Measurements from ENCODE around the gene KDM2A.

The KDM2A gene

DNA sequence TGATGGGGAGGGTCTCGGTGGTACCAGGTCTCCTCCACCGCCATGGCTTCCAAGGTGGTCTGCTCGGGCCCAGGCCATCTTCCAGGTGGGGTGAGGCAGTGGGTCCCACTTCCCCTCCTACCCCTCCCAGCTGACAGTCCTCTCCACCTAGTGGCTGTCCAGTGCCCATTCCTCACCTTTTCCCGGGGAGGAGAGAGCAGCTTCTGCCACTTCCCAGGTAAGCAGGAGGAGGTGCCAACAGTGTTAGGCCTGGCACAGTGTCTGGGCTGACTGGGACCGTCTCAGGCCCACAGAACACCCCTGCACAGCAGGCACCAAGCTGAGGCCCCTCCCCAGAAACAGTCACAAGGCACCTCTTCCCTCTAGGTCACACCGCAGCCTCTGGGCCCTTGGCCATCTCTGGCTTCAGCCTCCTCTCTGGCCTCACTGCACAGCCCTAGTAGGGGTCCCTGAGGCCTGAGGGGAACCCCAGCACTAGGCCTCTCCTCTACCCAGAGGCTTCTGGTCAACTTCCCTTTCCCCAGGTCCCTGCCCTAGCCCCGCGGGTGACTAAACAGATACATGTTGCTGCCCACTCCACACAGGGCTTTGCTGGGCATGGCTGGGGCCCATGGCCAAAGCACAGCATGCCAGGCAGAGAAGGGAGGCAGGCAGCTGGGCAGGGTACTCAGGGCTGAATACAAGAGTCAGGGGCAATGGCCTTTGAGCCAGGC, 167.7 kb downstream of the KDM2A start:
- no peak for DNase-seq (ENCODE audit: low read depth)

DNA sequence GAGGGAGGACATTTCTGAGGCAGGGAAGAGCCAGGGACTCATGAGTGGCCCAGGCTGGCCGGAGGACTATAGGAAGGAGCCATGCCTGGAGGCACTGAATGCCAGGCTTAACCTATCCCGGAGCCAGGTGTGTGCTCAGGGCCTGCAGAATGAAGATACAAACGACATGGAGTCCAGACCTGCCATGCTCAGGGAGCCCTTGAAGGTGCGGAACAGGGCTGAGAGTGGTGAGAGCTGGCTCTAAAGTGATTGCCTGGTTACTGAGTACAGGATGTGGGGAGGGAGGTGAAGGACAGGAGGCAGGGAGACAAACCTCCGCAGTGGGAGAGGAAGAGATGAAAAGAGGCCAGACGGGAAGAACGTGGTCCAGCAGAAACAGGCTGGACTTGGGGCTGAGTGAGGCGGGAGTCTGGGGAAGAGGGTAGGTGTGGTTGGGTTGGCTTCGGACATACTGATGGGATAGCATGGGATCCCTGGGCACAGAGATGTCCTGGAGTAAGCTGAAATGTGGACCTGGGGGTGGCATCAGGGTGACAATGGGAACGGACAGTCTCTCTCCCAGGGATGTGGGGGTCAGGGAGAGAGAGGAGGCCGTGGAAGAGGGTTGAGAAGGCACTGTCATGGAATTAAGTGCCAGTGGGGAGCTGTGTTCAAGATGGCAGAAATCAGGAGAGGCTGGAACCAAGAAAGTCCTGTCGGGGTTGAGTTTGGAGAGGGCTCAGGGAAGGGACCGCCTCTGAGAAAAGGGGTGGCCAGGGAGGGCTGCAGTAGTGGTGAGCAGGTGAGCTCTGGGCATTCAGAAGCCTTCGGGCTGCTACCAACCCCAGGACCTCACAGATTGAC, 168.5 kb downstream of the KDM2A start:
- DNase-seq (ENCODE audit: low read depth) = no peak

DNA sequence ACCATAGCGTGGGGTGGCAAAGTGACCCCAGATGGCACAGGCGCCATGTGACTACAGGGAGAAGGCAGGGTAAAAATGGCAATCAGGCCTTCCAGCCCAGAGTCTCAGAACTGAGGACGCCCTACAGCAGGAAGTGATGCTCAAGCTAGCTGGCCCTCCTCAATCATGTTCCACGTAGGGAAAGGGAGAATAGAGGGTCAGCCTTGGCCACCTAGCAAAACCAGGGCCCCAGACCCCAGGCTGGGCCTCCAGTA, 169.1 kb downstream of the KDM2A start:
- no peak for DNase-seq (ENCODE audit: low read depth)

DNA sequence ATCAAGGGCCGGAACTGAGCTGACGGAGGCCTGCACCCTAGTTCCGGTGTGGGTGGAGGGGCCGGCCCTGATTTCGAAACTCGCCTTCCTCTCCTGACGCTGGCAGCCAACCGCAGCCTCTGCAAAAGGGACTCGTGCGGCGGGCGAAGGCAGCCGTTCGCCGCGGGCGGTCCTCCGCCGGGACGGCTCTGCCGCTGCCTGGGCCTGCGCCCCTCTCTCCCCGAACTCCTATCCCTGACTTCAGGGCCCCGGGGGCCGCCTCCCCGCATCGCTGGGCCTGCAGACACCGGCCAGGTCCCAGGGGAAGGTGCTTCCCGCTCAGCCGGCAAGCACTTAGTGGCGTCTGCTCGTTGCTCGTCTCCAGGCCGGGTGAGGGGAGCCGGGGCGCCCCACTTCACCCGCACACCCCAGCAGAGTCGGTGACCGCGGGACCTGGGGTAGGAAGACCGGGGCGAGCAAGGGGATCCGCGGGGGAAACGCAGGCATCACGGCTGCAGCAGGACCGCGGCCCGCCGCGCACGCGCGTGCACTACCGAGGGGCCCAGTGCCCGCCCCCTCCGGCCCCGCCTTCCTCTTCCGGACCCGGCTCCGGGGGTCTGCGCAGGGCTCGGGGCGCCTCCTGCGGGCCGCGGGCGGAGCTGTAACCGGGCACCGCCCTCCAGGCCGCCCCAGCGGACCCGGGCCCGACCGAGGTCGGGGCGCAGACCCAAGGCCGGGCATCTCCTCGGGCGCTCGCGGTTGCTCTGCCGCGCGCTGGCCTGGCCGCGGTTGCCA, 169.6 kb downstream of the KDM2A start:
- DNase-seq (ENCODE audit: low read depth) = peak; percentile 74

DNA sequence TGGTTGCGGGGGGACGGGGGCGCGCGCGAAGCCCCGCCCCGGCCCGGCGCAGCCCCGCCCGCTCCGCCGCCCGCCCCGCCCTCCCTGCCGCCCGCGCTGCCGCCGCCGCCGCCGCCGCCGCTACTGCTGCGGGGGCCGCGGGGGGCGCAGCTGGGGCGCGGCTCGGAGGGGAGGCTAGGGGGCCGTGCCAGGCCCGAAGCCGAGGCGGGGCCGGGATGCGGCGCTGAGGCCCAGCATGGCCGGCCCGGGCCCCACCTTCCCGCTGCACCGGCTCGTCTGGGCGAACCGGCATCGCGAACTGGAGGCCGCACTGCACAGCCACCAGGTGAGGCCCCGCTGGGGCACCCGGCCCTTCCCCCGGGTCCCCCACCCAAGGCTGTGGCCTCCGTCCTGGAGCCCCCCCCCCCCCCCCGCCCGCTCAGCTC, 170.2 kb downstream of the KDM2A start, which contains the start of gene ANKRD13D:
Gene ANKRD13D (plus strand): TSS at position 78 of the 425 bp plus-strand sequence. CDS start 158 bp downstream, at position 236.
- no peak for DNase-seq (ENCODE audit: low read depth)

DNA sequence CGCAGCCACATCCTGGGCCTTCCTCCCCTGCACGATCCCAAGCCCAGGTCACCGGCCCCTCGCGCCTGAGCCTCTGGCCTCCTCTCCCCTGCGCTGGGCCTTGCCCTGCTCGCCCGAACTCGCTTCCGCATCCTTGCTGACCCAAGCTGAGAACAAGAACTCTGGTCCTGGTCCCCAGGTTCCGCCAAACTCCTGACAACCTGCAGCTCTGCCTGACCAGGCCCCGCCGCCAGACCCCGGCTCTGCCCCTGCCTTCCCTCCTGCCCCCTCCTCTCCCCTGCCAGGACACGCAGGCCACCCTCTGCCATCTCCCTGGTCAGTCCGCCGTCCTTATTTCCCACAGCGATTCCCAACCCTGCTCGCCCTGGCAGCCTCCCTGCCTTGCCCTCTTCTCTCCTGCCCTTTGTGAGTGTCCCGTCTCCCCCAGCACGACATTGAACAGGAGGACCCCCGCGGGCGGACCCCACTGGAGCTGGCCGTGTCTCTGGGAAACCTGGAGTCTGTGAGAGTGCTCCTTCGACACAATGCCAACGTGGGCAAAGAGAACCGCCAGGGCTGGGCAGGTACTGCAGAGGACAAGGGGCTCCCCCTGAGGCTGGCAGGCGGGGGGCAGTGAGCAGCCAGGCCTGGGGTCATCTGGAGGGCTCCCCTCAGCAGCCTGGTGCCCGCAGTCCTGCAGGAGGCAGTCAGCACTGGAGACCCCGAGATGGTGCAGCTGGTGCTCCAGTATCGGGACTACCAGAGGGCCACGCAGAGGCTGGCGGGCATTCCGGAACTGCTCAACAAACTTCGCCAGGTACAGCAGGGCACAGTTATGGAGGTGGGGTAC, 170.8 kb downstream of the KDM2A start:
- no peak for DNase-seq (ENCODE audit: low read depth)

DNA sequence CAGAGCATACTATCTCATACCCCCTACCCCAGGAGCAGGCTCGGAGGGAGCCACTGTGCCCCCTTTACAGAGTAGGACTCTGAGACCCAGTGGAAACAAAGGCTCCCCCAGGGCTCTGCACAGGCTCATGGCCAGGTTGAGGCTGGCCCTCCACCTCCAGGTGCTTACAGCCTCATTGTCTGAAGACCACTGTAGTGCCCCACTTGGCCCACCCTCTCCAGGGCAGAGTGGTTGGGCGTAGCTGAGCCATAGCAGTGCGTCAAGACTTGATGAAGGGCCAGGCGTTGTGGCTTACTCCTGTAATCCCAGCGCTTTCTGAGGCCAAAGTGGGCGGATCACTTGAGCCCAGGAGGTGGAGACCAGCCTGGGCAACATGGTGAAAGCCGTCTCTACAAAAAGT, 171.7 kb downstream of the KDM2A start:
- no peak for DNase-seq (ENCODE audit: low read depth)

DNA sequence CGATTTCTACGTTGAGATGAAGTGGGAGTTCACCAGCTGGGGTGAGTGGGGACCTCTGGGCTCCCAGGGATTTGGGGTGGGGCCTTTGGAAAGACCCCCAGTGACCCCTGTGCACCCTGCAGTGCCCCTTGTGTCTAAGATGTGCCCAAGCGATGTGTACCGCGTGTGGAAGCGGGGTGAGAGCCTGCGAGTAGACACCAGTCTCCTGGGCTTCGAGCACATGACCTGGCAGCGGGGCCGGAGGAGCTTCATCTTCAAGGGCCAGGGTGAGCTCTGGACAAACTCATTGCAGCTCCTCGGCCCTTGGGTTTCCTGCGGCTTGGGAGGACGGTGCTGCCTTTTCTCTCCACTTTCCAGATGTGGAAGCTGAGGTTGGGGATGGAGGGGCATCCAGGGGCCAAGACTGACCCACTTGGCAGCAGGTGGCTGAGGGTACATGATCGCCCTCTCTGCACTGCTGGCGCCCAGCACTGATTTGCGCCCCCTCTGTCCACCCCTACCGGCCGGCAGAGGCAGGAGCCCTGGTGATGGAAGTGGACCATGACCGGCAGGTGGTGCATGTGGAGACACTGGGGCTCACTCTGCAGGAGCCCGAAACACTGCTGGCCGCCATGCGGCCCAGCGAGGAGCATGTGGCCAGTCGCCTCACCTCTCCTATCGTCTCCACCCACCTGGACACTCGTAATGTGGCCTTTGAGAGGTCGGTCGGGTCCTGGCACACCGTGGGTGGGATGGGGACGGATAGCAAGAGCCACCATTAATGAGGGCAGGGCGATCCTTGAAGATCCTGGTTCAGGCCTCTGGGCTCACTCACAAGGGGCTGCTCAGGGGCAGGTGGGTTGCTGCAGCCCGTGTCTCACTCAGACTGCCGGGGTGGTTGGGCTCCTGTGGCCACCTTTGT, 172.7 kb downstream of the KDM2A start:
- DNase-seq (ENCODE audit: low read depth) = no peak

DNA sequence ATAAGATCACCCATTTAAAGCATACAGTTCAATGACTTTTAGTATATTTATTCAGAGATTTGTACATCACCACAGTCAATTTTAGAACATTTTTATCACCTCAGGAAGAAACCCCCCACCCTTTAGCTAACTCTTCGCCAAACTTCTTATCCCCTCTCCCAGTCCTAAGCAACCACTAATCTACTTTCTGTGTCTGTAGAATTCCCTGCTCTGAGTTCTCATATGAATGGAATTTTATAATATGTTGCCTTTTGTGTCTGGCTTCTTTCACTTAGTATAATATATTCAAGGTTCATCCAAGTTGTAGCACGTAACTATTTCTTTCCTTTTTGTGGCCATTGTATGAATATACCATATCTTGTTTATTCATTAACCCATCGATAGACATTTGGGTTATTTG, 173.6 kb downstream of the KDM2A start:
- DNase-seq (ENCODE audit: low read depth) = no peak

DNA sequence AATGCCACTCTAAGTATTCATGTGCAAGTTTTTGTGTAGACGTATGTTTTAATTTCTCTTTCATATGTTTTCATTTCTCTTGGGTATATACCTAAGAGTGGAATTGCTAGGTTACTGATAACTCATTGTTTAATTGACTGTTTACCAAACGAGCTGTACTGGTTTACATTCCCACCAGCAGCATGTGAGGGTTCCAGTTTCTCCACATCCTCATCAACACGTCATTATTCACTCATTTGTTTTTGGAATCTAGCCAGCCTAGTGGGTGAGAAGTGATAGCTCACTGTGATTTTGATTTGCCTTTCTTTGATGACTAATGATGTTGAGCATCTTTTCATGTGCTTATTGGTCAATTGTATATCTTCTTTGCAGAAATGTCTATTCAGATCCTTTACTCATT, 174.0 kb downstream of the KDM2A start:
- DNase-seq (ENCODE audit: low read depth) = no peak

DNA sequence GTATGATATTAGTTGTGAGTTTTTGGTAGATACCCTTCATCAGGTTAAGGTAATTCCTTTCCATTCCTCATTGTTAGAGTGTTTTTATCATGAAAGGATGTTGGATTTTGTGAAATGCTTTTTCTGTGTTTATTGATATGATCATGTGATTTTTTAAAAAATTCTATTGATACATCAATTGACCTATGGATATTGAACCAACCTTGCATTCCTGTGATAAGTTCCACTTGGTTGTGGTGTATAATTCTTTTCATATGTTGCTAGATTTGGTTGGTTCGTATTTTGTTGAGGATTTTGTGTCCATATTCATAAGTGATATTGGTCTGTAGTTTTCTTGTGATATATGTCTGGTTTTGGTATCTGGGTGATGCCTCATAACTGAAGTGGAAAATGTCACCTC, 176.8 kb downstream of the KDM2A start:
- no peak for DNase-seq (ENCODE audit: low read depth)

DNA sequence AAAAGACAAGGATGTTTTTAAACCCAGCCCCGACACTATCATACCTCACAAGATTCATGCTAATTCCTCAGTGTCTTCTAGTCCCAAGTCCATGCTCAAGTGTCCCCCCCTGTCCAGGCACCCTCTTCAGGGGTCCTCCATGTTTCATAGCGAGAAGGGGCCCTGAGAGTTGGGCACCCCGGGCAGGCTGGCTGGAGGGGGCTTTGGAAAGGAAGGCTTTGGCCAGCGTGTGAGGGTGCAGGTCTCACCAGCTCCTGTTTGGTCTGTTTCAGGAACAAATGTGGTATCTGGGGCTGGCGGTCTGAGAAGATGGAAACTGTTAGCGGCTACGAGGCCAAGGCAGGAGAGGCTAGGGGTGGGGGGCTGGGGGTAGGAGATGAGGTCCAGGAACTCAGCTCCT, 179.7 kb downstream of the KDM2A start:
- DNase-seq (ENCODE audit: low read depth) = no peak

DNA sequence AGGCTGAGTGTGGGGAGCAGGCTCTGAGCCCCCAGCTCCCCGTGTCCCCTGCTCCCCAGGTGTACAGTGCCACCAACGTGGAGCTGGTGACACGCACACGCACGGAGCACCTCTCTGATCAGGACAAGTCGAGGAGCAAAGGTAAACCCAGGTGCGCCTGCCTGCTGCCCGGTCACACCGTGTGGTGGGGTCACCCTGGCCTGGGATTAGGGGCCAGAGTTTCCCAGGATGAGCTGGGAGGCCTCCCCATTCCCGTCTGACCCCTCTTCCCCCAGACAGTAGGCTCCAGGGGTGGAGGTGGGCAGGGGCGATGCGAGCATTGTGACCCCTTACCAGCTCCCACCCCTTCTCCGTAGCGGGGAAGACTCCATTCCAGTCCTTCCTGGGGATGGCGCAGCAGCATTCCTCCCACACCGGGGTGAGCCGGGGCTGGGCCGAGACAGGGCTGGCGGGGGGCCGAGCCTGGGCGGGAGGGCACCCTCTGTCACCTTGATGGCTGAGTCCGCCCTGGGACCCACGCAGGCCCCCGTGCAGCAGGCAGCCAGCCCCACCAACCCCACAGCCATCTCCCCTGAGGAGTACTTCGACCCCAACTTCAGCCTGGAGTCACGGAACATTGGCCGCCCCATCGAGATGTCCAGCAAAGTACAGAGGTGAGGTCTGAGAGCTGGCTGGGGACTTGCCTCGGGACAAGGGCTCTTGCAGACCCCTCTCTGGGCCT, 180.6 kb downstream of the KDM2A start:
- DNase-seq (ENCODE audit: low read depth) = no peak

DNA sequence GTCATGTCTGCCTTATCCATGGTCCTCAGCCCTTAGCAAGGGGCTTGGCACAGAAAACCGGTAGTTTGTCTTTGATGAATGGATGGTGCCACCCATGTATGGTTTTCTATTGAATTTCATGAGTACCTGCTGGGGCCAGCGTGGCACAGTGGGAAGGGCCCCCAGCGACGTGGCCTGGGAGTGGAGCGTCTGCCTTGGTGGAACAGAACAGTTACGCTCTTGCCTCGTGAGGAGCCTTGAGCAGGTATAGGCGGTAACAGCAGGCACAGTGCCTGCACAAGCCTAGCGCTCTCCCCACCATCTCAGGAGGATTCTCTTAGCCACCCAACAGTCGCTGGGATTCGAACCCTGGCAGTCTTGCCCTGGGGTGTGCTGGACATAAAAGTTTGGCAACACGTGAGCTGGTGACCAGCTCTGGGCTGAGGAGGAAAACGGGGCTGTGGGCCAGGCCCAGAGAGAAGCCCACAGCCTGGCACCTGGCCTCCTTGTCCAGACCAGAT, 181.2 kb downstream of the KDM2A start:
- no peak for DNase-seq (ENCODE audit: low read depth)

DNA sequence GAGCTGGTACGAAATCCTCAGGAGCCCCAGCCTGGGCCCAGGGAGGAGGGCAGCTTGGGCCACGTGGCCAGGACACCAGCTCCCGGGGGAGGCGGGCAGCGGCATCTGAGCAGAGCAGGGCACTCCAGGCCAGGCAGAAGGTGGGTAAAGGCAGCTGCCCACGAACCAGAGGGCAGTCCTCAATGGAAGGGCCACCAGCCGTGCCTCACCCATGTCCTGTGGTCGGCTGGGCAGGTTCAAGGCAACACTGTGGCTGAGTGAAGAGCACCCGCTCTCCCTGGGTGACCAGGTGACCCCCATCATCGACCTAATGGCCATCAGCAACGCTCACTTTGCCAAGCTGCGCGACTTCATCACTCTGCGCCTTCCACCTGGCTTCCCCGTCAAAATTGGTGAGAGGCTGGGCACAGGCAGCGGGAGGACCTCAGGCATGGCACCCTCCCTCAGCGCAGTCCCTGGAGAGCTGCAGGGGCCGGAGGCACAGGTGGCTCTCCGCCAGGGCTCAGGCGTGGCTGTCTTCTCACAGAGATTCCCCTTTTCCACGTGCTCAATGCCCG, 181.8 kb downstream of the KDM2A start:
- no peak for DNase-seq (ENCODE audit: low read depth)

DNA sequence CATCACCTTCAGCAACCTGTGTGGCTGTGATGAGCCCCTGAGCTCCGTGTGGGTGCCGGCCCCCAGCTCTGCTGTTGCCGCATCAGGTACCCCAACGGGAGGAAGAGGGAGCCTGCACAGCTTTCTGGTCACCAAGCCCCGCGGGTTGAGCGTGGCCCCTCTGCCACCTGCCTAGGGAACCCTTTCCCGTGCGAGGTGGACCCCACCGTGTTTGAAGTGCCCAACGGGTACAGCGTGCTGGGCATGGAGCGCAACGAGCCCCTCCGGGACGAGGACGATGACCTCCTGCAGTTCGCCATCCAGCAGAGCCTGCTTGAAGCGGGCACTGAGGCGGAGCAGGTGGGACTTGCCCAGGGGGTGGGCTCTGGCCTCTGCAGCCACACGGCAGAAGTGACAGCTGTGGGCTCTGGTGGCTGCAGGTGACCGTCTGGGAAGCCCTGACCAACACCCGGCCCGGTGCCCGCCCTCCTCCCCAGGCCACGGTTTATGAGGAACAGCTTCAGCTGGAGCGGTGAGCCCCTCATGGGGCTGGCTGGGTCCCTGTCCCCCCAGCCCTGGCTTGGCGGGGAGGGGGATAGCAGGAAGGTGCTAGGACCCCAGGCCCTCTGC, 182.4 kb downstream of the KDM2A start:
- DNase-seq (ENCODE audit: low read depth) = no peak

DNA sequence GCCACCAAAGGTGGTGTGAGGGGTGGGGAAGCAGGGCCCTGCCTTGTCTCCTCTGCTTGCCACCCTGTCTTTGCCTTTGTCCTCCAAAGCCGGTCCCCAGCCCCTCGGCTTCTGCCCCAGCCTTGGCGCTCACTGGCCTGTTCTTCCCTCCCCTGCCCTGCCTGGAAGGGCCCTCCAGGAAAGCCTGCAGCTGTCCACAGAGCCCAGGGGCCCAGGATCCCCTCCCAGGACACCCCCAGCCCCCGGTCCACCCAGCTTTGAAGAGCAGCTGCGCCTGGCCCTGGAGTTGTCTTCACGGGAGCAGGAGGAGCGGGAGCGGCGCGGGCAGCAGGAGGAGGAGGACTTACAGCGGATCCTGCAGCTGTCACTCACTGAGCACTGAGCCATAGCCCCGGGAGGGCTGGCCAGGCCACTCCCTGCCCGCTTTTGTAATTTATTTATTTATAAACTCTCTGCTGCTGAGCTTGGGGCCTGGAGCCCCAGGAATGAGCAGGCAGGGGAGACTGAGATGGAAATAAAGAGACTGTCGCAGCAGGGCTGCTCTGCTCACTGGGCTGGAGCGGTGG, 183.0 kb downstream of the KDM2A start:
- no peak for DNase-seq (ENCODE audit: low read depth)

DNA sequence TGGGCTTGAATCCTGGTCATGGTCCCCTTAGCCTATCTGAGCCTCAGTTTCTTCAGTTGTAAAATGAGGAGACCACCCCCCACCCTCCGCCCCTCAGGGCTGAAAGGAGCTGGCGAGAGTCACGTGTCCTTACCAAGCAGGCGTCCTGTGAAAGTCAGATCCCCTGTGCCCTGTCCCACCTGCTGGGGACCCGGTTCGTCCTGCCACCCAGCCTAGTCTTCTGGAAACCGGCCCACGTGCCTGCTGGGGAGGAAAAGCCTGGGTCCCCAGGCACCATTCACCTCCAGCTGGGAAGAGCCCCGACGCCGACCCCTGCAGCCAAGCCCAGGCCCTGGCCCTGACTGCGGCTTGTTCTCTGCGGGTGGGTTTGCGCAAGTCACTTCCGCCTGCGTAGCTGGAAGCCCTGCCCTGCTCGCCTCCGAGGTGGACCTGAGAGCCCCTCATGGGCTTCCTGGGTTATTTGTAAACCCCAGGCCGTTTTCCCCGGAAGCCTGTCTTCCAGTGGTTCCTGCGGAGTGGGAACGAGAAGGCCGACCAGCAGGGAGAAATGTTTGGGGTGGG, 183.6 kb downstream of the KDM2A start:
- DNase-seq (ENCODE audit: low read depth) = no peak
